ENCODE results near the gene LRRC14B. TPM values are rescaled to one million over a fixed set of nuclear protein-coding genes. Genes with fewer than 3 reads are reported as not detected.
"Not testable (repeated sequence)": the region's sequence is repeated elsewhere in the genome, so short reads cannot be mapped to it uniquely, and the experiment has no call there.

The LRRC14B gene
- total RNA-seq, 1 donor from 2014 or later = 8.5 TPM

- intact Hi-C loops (cut with DNase I) = no loop called here
- peak; percentile 22 for DNase-seq (ENCODE audit: low spot score)
Measured at GRCh38 chr5:159448-160172, 31.7 kb upstream of the LRRC14B start.

DNA sequence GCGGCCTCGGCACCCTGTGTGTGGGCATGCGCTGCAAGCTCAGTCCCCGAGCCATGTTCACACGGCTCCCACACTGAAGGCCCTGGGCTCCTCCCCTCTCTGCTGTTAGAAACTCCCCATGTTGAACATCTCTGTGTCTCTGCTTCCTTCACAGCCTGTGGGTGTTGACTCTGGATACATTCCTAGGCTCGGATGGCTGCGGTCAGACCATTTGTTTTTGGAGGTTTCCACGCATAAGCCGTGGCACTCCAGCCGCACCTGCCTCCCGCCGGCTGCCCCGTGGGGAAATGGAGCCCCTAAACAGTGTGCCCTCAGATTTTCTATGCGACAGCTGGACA, 31.2 kb upstream of the LRRC14B start:
- peak; percentile 33 for DNase-seq (ENCODE audit: low spot score)
- intact Hi-C loops (cut with DNase I) = no loop called here

DNA sequence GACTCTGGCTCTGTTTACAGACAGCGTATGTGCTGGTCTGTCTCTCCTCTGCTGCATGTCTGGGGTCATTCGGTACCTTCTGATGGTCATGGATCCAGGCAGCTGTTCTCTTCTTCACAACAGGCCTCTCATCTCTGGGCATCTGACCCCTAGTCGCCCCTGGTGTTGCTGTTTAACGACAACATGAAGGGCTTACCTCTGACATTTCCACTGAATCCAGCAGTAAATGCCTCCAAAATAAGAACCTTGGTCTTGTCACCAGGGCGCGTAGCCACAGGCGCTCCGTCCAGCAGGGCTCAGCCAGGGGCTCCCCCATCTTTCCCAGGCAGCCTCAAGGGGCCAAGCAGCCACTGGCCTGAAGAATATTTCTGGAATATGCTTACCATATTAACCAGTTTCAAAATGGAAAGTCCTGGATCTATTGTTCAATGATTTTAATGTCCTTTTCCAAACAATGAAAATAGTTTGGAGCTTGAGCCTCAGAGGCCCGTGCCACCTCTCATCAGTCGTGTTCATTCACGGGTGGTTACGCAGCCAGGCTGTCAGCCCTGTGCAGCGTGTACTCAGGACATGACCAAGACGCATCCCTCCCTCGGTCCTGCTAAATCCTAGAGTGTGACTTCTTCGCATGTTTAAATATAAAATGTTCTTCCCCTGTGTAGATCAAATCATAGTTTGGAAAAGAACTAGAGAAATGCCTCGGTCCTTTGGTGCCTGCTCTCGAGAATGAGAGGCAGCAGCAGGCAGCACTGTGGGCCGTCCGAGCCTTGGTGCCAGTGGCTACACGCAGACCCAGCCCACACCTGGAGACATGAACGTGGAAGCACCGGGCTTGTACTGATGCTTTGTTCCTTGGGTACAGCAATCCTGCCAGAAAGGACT, 30.1 kb upstream of the LRRC14B start:
- intact Hi-C loops (cut with DNase I) = no loop called here
- peak; percentile 49 for DNase-seq (ENCODE audit: low spot score)

DNA sequence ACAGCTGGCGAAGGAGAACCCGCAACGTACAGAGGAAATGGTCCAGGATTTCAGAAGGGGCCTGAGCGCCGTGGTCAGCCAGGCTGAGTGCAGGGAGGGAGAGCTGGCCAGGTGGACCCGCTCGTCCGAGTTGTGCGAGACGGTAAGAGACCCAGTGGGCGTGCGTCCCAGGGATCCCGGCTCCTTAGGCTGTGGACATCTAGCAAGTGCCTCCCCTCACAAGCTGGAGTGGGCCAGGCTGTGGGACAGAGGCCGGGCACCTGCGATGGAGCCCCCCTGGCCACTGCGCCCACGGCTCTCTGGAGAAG, 29.5 kb upstream of the LRRC14B start:
- intact Hi-C loops (cut with DNase I) = no loop called here
- DNase-seq (ENCODE audit: low spot score) = peak; percentile 71

DNA sequence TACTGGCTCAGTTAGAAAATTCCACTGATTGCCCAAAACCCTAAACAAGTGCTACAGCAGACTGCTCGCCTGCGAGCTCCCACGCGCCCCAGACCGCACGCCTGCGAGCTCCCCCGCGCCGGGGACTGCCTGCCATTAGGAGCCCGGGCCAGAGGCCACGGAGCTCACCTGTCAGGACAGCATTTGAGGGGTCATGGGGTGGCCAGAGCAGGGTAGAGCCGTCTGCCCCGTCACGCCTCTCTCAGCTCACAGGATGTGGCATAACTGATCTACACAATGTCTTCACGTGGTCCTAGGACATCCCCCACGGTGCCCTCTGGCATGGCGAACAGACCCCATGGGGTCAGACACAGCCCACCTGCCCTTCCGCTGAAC, 29.1 kb upstream of the LRRC14B start:
- intact Hi-C loops (cut with DNase I) = no loop called here

GRCh38 chr5:162565-163337, 28.5 kb upstream of the LRRC14B start:
- intact Hi-C loops (cut with DNase I) = no loop called here
- peak; percentile 66 for DNase-seq (ENCODE audit: low spot score)

More for the DNA sequence above, 29.1 kb upstream of the LRRC14B start:
- peak; percentile 70 for DNase-seq (ENCODE audit: low spot score)

GRCh38 chr5:163338-163620, 28.0 kb upstream of the LRRC14B start:
- intact Hi-C loops (cut with DNase I) = no loop called here
- DNase-seq (ENCODE audit: low spot score) = no peak

- intact Hi-C loops (cut with DNase I) = no loop called here
- peak; percentile 29 for DNase-seq (ENCODE audit: low spot score)
Measured at GRCh38 chr5:163841-164240, 27.5 kb upstream of the LRRC14B start.

- intact Hi-C loops (cut with DNase I) = no loop called here
- peak; percentile 17 for DNase-seq (ENCODE audit: low spot score)
Measured at GRCh38 chr5:164244-164643, 27.1 kb upstream of the LRRC14B start.

DNA sequence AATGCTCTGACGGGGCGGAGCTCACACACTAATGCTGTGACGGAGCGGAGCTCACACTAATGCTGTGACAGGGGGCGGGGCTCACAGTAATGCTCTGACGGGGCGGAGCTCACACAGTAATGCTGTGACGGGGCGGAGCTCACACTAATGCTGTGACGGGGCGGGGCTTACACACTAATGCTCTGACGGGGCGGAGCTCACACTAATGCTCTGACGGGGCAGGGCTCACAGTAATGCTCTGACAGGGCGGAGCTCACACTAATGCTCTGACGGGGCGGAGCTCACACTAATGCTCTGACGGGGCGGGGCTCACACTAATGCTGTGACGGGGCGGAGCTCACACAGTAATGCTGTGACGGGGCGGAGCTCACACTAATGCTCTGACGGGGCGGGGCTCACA, 26.5 kb upstream of the LRRC14B start:
- intact Hi-C loops (cut with DNase I); DNase-seq (ENCODE audit: low spot score): not testable (repeated sequence)

DNA sequence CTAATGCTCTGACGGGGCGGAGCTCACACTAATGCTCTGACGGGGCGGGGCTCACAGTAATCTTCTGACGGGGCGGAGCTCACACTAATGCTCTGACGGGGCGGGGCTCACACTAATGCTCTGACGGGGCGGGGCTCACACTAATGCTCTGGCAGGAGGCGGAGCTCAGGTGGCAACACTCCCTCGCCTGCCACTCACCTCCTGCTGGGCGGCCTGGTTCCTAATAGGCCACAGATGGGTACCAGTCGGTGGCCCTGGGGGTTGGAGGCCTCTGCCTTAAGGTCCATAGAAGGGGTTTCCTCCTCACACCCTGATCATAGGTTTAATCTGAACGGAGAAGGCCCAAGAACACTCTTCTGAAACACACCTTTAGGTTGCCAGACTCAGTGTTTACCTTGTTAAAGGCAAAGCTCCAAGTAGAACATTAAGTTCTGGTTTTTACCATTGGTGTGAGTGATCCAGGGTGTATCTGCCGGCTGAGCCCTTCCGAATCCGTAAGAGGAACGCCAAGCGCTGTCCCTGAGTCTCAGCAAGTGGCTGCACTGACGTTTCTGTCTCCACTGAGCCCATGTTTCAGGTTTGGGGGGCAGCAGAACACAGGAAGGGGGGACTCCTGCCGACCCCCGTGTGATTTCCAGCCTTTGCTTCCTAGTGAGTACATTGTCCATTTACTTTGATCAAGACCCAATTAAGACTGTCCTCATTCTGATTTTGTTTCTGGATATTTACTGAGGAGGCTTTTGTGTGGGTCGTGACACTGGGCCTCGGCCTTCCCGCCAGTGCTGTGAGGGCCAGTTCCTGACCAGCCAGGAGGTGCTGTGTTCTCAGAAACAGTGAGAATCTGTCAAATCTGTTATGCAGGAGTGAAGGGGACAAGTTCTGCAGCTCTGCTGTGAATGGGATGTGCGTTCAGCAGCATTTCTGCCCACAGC, 24.6 kb upstream of the LRRC14B start:
- DNase-seq (ENCODE audit: low spot score) = peak; percentile 33
- intact Hi-C loops (cut with DNase I) = no loop called here

DNA sequence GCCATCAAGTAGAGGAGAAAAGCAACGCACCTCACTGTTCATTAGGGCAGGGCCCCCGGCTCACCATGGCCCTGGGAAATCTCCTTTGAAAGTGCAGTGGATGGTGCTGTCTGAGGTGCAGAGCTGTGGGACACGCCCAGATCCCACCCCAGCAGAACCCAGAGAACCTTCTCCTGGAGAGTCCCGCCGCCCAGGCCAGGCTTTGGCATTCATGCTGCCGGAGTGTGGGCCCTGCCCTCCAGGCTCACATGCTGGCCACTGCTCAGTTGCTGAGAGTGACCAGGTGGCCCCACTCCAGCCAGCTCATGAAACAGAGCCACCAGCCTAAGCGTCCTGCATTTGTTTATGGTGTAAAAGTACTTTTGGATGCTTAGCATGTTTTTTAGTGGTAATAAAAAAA, 23.8 kb upstream of the LRRC14B start:
- DNase-seq (ENCODE audit: low spot score) = peak; percentile 71
- intact Hi-C loops (cut with DNase I) = no loop called here

DNA sequence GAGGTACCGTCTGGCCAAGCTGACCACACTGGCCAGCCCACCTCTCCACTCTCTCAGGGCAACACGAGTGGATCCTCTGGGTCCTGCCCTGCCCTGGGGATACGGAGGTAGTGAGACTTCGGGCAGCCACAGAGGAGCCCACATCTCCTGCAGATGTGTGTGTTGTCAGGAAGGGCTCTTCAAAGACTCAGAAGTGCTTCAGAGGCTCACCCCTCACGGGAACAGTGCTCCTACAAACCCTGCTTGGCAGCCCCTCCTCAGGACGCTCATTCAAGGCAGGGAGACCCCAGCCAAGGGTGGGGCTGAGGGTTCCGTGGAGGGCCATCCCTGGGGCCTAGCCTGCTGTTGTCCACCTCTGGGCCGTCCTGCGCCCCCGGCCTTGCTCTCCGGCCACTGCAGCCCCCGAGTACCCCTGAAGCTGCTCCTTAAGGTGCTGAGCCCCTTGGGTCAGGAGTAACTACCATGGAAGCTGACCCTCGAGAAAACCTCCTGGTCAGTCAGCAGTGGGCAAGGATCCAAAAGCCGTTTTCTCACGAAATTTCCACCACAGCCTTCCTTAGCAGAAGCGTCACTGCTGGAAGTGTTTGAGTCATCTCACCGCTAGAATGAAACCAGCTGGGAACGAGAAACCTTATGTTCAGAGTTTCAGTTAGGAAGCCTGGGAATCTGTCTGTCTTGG, 23.2 kb upstream of the LRRC14B start:
- intact Hi-C loops (cut with DNase I) = no loop called here
- peak; percentile 53 for DNase-seq (ENCODE audit: low spot score)

- intact Hi-C loops (cut with DNase I) = no loop called here
- DNase-seq (ENCODE audit: low spot score) = peak; percentile 80
Measured at GRCh38 chr5:169071-169727, 22.1 kb upstream of the LRRC14B start.

- DNase-seq (ENCODE audit: low spot score) = peak; percentile 61
- intact Hi-C loops (cut with DNase I) = no loop called here
Measured at GRCh38 chr5:169728-170094, 21.6 kb upstream of the LRRC14B start.

GRCh38 chr5:170971-171800, 20.1 kb upstream of the LRRC14B start:
- intact Hi-C loops (cut with DNase I) = no loop called here
- peak; percentile 74 for DNase-seq (ENCODE audit: low spot score)

DNA sequence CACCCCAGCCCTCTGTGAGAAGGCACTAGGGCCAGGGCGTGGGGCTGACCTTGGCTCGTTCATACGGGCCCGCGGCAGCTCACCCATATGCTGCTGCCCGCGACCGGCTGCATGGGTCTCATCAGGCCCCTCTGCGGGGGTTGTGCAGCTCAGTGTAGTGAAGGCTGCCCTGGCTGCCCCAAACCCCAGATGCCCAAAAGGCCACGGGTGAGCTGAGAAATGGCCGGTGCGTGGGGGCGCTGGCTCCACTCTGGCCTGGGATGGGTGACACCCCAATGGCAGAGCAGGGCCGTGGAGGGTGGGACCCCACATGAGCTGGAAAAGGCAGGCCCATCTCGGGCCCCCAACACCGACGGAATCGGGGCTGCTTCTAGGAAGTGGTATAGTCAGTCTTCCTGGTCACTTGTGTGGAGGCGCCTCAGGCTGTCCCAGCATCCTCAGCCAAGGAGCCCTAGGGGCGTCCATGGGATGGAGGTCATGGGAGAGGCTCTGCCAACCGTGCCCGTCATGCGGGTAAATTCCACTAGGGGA, 19.4 kb upstream of the LRRC14B start:
- DNase-seq (ENCODE audit: low spot score) = peak; percentile 73
- intact Hi-C loops (cut with DNase I) = no loop called here

- DNase-seq (ENCODE audit: low spot score) = peak; percentile 26
- intact Hi-C loops (cut with DNase I) = no loop called here
Measured at GRCh38 chr5:172421-172820, 18.9 kb upstream of the LRRC14B start.
